Natural killer cell (primary cell): ENCODE data around the gene PLEKHA6. TPM values are rescaled to one million over a fixed set of nuclear protein-coding genes. Genes with fewer than 3 reads are reported as not detected.

ENCODE experiments used
- ATAC-seq, 3 donors: fragments of 150-1000 bp in 2 of 3; fragments of 200-7000 bp in 1 of 3; cut with Tn5 transposase; 1 replicate in 1 of 3; 2 replicates in 2 of 3; pipeline ENCODE4 v1.10.0; 2021; ENCODE audit warnings: mild to moderate bottlenecking in 2 of 3, moderate library complexity in 2 of 3
- DNase-seq, 2 donors: peaks; one replicate each; pipeline versions ENCODE4 v3.0.0 to v3.0.0-alpha.2; 2013 to 2021; ENCODE audit warnings: mixed read lengths in 1 of 2
- H3K27ac ChIP-seq: one replicate; pipeline ENCODE4 v1.5.1; 2013; ENCODE audit warnings: mild to moderate bottlenecking, low read length
- H3K27me3 ChIP-seq: one replicate; pipeline ENCODE4 v1.6.1; 2013; ENCODE audit warnings: low read length; ENCODE audit not compliant: control insufficient read depth, insufficient read depth
- H3K36me3 ChIP-seq: one replicate; pipeline ENCODE4 v1.6.1; 2013; ENCODE audit warnings: low read length; ENCODE audit not compliant: control insufficient read depth, insufficient read depth
- H3K4me1 ChIP-seq: one replicate; pipeline ENCODE4 v1.6.1; 2013; ENCODE audit warnings: low read length; ENCODE audit not compliant: control insufficient read depth, insufficient read depth
- H3K4me3 ChIP-seq: one replicate; pipeline ENCODE4 v1.5.1; 2013; ENCODE audit warnings: low read length
- H3K9me3 ChIP-seq: one replicate; pipeline ENCODE4 v1.6.1; 2013; ENCODE audit warnings: low read length; ENCODE audit not compliant: control insufficient read depth, insufficient read depth
- H3K27ac Mint-ChIP-seq, 2 donors: one replicate each; pipeline ENCODE4 v1.8.0; 2022; ENCODE audit warnings: mild to moderate bottlenecking in 2 of 2, mixed read lengths in 2 of 2, moderate library complexity in 1 of 2
- H3K27me3 Mint-ChIP-seq, 2 donors: one replicate each; pipeline ENCODE4 v1.8.0; 2022; ENCODE audit warnings: low read depth in 2 of 2, mixed read lengths in 2 of 2
- H3K36me3 Mint-ChIP-seq: one replicate; pipeline ENCODE4 v1.8.0; 2022; ENCODE audit warnings: mixed read lengths
- H3K4me1 Mint-ChIP-seq, 2 donors: one replicate each; pipeline ENCODE4 v1.8.0; 2022; ENCODE audit warnings: mixed read lengths in 2 of 2
- H3K4me3 Mint-ChIP-seq: one replicate; pipeline ENCODE4 v1.8.0; 2022; ENCODE audit warnings: mild to moderate bottlenecking, moderate library complexity, mixed read lengths
- H3K9me3 Mint-ChIP-seq, 2 donors: one replicate each; pipeline ENCODE4 v1.8.0; 2022; ENCODE audit warnings: mixed read lengths in 2 of 2
- CTCF ChIP-seq: fragments of 200-600 bp; IDR thresholded peaks from one replicate; pipeline ENCODE4 v1.8.0; 2022; ENCODE audit warnings: antibody characterized with exemption
- WGBS: methylation state at CpG from one replicate; pipeline ENCODE4 v1.1.7; 2013; ENCODE audit warnings: missing lambda C conversion rate; ENCODE audit not compliant: insufficient coverage; 5-methylcytosine and 5-hydroxymethylcytosine counted together
- intact Hi-C: fragments of 100-400 bp; cut with micrococcal nuclease; formaldehyde crosslinking; loops from one replicate; pipeline ENCODE4 v1.14.2; 2022
- total RNA-seq, 4 donors: library from RNA; stranded (reverse); fragments of 120-200 nt in 1 of 4; gene quantifications; one replicate each; pipeline versions ENCODE4 v1.2.3 to v1.2.4, GENCODE V29; 2013 to 2022

The PLEKHA6 gene
- total RNA-seq, 3 donors from 2014 or later (not counting 1 experiment from before 2014, with no cell fraction given) = 0.10 to 0.43 (median 0.16) TPM

GRCh38 chr1:204391629-204392028 lies 31.9 kb upstream of the PLEKHA6 start:
- H3K9me3 ChIP-seq = no peaks in the 10 kb centered on the region
- no peaks in the 10 kb centered on the region for H3K27me3 ChIP-seq
- Mint-ChIP-seq H3K4me3 (no peak overlapping the region), H3K9me3 (no peaks in the 10 kb centered on the region), H3K36me3 (no peaks in the 10 kb centered on the region), H3K27me3 (no peaks in the 10 kb centered on the region), H3K27ac (peak overlapping the region in 1 of 2 donors; percentile 52), H3K4me1 (peaks cover 4 to 9% of the 10 kb centered on the region in 2 donors)
- intact Hi-C loops = no loop called here
- no peak for DNase-seq
- no peak overlapping the region for H3K4me3 ChIP-seq
- no peak overlapping the region for H3K27ac ChIP-seq
- H3K4me1 ChIP-seq = no peaks in the 10 kb centered on the region
- H3K36me3 ChIP-seq = no peaks in the 10 kb centered on the region
- no peak for TF ChIP-seq CTCF
- ATAC-seq = no peak

- Histone ChIP-seq H3K9me3 (no peaks in the 10 kb centered on the region), H3K27me3 (no peaks in the 10 kb centered on the region), H3K4me3 (no peak overlapping the region), H3K36me3 (no peaks in the 10 kb centered on the region), H3K4me1 (no peaks in the 10 kb centered on the region), H3K27ac (no peak overlapping the region)
- ATAC-seq (no peak), DNase-seq (no peak)
- WGBS = 48% methylated on average over 4 of the region's 4 CpGs
- intact Hi-C loops = no loop called here
- Mint-ChIP-seq H3K4me3 (no peak overlapping the region), H3K27ac (peak overlapping the region; percentile 37 to 52), H3K27me3 (no peaks in the 10 kb centered on the region), H3K9me3 (no peaks in the 10 kb centered on the region), H3K36me3 (no peaks in the 10 kb centered on the region), H3K4me1 (peaks cover 4 to 9% of the 10 kb centered on the region in 2 donors)
- no peak for TF ChIP-seq CTCF
These were observed 31.2 kb upstream of the PLEKHA6 start for GRCh38 chr1:204390751-204391466.

- Mint-ChIP-seq H3K36me3 (no peaks in the 10 kb centered on the region), H3K9me3 (no peaks in the 10 kb centered on the region), H3K4me3 (no peak overlapping the region), H3K27me3 (no peaks in the 10 kb centered on the region), H3K27ac (no peak overlapping the region), H3K4me1 (peaks cover 4 to 9% of the 10 kb centered on the region in 2 donors)
- intact Hi-C loops = no loop called here
- WGBS = 97% methylated on average over 2 of the region's 2 CpGs
- H3K27ac ChIP-seq = no peak overlapping the region
- no peaks in the 10 kb centered on the region for H3K27me3 ChIP-seq
- H3K4me3 ChIP-seq = no peak overlapping the region
- DNase-seq (no peak), ATAC-seq (no peak)
- no peaks in the 10 kb centered on the region for H3K9me3 ChIP-seq
- no peak for TF ChIP-seq CTCF
- H3K36me3 ChIP-seq = no peaks in the 10 kb centered on the region
- H3K4me1 ChIP-seq = peaks cover 10% of the 10 kb centered on the region
These were observed 26.0 kb upstream of the PLEKHA6 start for GRCh38 chr1:204385727-204386126.
